ENCODE data around the gene KRT8. TPM values are rescaled to one million over a fixed set of nuclear protein-coding genes. Genes with fewer than 3 reads are reported as not detected.
A peak's percentile ranks its signal among the peaks of the same experiment; 100 is the strongest.

KRT8 gene
- total and polyA plus RNA-seq, 2 of the 13 experiments (the other 11 are each of a cell fraction or from before 2014, with no cell fraction given) = 498 to 718 TPM

DNA sequence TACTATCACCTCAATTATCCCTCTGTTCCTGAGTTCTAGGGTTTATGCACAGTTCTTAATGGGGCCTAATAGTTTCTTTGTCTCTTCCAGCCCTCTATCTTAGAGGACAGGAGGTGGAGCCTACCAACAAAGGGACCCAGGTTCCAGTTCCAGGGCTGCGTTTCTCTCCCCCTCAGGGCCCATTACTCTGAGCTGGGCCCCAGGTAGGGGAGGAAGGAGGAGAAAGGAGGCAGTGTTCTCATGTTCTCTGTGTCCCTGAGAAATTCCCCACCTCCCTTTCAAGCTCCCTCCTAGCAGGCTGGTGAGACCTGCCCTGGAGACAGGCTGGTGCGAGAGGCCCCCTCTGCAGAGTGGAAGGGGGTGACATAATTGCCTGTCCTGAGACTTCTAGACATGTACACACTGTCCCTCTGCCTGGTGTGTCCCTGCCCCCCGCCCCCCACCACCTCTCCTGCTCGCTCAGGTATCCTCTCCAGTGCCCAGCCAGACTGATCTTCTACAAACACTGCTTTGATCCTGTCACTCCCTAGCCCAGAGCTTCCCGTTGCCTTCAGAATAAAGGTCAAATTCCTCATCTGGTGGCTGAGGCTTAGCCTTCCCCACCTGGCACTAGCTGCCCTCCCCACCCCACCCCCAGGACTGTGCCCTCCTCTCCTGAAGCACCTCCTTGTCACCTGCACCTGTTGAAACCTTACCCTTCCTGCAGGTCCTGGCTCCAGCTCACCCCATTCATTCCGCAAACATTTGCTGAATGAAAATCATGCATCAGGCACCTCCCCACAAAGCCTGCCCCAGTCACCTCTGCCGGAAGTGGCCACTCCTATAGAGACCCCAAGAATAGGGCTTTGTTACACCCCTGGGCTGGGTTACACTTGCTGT, 21.1 kb upstream of the KRT8 start (continued):
- TF ChIP-seq TAF15 (IDR thresholded peaks at IDR 0.05; ENCODE audit: low read depth, low read length, poor library complexity, severe bottlenecking) = no peak
- no peak for TF ChIP-seq HCFC1 (IDR thresholded peaks at IDR 0.05; ENCODE audit: low read depth, low read length)
- TF ChIP-seq JARID2 (CRISPR knock-in tag; IDR thresholded peaks at IDR 0.05; ENCODE audit: insufficient replicate concordance) = no peak
- TF ChIP-seq NR2F6 (IDR thresholded peaks at IDR 0.05) = peak; percentile 65
- peak; percentile 76 for TF ChIP-seq NR2F6 (CRISPR knock-in tag; IDR thresholded peaks at IDR 0.05)
- peak; percentile 37 for TF ChIP-seq TBX2 (CRISPR knock-in tag; IDR thresholded peaks at IDR 0.05; ENCODE audit: borderline replicate concordance)
- TF ChIP-seq PPARG (CRISPR knock-in tag; conservative IDR thresholded peaks at IDR 0.05) = peak; percentile 61
- TF ChIP-seq, protein P1, sequence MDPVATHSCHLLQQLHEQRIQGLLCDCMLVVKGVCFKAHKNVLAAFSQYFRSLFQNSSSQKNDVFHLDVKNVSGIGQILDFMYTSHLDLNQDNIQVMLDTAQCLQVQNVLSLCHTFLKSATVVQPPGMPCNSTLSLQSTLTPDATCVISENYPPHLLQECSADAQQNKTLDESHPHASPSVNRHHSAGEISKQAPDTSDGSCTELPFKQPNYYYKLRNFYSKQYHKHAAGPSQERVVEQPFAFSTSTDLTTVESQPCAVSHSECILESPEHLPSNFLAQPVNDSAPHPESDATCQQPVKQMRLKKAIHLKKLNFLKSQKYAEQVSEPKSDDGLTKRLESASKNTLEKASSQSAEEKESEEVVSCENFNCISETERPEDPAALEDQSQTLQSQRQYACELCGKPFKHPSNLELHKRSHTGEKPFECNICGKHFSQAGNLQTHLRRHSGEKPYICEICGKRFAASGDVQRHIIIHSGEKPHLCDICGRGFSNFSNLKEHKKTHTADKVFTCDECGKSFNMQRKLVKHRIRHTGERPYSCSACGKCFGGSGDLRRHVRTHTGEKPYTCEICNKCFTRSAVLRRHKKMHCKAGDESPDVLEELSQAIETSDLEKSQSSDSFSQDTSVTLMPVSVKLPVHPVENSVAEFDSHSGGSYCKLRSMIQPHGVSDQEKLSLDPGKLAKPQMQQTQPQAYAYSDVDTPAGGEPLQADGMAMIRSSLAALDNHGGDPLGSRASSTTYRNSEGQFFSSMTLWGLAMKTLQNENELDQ (CRISPR knock-in tag; IDR thresholded peaks at IDR 0.05; ENCODE audit: borderline replicate concordance) = no peak
- no peak for TF ChIP-seq ZFP62 (CRISPR knock-in tag; IDR thresholded peaks at IDR 0.05)
- TF ChIP-seq GABPA (IDR thresholded peaks at IDR 0.05; ENCODE audit: low read depth, low read length) = no peak
- TF ChIP-seq GABPA (CRISPR knock-in tag; IDR thresholded peaks at IDR 0.05; ENCODE audit: low read depth) = 0 out of 2 replicates have a peak, but pooled peaks have one; percentile 28
- TF ChIP-seq NPAS2 (CRISPR knock-in tag; IDR thresholded peaks at IDR 0.05; ENCODE audit: borderline replicate concordance) = no peak
- TF ChIP-seq FOXK1 (CRISPR knock-in tag; IDR thresholded peaks at IDR 0.05; ENCODE audit: borderline replicate concordance, low read depth) = no peak
- TF ChIP-seq XRCC5 (optimal IDR thresholded peaks at IDR 0.05; ENCODE audit: low read length) = peak; percentile 5
- TF ChIP-seq, protein P2, sequence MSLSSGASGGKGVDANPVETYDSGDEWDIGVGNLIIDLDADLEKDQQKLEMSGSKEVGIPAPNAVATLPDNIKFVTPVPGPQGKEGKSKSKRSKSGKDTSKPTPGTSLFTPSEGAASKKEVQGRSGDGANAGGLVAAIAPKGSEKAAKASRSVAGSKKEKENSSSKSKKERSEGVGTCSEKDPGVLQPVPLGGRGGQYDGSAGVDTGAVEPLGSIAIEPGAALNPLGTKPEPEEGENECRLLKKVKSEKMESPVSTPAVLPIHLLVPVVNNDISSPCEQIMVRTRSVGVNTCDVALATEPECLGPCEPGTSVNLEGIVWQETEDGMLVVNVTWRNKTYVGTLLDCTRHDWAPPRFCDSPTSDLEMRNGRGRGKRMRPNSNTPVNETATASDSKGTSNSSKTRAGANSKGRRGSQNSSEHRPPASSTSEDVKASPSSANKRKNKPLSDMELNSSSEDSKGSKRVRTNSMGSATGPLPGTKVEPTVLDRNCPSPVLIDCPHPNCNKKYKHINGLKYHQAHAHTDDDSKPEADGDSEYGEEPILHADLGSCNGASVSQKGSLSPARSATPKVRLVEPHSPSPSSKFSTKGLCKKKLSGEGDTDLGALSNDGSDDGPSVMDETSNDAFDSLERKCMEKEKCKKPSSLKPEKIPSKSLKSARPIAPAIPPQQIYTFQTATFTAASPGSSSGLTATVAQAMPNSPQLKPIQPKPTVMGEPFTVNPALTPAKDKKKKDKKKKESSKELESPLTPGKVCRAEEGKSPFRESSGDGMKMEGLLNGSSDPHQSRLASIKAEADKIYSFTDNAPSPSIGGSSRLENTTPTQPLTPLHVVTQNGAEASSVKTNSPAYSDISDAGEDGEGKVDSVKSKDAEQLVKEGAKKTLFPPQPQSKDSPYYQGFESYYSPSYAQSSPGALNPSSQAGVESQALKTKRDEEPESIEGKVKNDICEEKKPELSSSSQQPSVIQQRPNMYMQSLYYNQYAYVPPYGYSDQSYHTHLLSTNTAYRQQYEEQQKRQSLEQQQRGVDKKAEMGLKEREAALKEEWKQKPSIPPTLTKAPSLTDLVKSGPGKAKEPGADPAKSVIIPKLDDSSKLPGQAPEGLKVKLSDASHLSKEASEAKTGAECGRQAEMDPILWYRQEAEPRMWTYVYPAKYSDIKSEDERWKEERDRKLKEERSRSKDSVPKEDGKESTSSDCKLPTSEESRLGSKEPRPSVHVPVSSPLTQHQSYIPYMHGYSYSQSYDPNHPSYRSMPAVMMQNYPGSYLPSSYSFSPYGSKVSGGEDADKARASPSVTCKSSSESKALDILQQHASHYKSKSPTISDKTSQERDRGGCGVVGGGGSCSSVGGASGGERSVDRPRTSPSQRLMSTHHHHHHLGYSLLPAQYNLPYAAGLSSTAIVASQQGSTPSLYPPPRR (CRISPR knock-in tag; IDR thresholded peaks at IDR 0.05; ENCODE audit: borderline replicate concordance) = peak; percentile 66; the same call in 1 of the 2 replicates
- no peak for TF ChIP-seq SIX1 (CRISPR knock-in tag; IDR thresholded peaks at IDR 0.05; ENCODE audit: borderline replicate concordance)
- TF ChIP-seq, protein P3, sequence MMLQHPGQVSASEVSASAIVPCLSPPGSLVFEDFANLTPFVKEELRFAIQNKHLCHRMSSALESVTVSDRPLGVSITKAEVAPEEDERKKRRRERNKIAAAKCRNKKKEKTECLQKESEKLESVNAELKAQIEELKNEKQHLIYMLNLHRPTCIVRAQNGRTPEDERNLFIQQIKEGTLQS (CRISPR knock-in tag; IDR thresholded peaks at IDR 0.05) = 0 out of 2 replicates have a peak, but pooled peaks have one; percentile 24
- TF ChIP-seq YY1 (IDR thresholded peaks at IDR 0.05; ENCODE audit: insufficient read depth, insufficient replicate concordance, low read depth, low read length) = no peak
- TF ChIP-seq NCOR1 (IDR thresholded peaks at IDR 0.05; ENCODE audit: borderline replicate concordance, low read length) = peak; percentile 23; the same call in 1 of the 2 replicates
- TF ChIP-seq SMAD1 (CRISPR knock-in tag; IDR thresholded peaks at IDR 0.05; ENCODE audit: borderline replicate concordance, low read depth) = no peak
- TF ChIP-seq, protein P4, sequence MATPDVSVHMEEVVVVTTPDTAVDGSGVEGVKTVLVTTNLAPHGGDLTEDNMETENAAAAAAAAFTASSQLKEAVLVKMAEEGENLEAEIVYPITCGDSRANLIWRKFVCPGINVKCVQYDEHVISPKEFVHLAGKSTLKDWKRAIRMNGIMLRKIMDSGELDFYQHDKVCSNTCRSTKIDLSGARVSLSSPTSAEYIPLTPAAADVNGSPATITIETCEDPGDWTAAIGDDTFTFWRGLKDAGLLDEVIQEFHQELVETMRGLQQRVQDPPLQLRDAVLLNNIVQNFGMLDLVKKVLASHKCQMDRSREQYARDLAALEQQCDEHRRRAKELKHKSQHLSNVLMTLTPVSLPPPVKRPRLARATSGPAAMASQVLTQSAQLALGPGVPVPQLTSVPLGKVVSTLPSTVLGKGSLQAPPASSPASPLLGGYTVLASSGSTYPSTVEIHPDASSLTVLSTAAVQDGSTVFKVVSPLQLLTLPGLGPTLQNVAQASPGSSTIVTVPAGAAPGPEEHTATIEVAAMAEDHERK (CRISPR knock-in tag; IDR thresholded peaks at IDR 0.05; ENCODE audit: low read depth) = no peak
